ENCODE measurements around the gene NBEA.
"Not testable (repeated sequence)": the region's sequence is repeated elsewhere in the genome, so short reads cannot be mapped to it uniquely, and the experiment has no call there.

Gene NBEA

DNA sequence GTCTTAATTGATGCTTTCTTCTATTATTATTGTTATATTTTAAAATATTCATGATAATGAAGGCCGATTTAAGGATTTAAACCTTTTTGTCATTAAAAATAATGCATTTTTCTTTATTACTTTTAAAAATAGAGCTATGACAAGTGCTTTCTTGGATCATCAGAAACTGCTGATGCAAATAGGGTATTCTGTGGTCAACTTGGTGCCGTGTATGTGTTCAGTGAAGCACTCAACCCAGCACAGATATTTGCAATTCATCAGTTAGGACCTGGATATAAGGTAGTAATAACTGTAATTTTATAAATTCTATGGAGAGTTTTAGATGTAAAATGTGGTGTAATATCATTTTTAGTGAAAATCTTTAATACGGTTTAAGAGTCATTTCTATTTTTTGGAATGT lies 116.5 kb downstream of the NBEA start:
- not testable (repeated sequence) for DNase-seq (ENCODE audit: low spot score)

DNA sequence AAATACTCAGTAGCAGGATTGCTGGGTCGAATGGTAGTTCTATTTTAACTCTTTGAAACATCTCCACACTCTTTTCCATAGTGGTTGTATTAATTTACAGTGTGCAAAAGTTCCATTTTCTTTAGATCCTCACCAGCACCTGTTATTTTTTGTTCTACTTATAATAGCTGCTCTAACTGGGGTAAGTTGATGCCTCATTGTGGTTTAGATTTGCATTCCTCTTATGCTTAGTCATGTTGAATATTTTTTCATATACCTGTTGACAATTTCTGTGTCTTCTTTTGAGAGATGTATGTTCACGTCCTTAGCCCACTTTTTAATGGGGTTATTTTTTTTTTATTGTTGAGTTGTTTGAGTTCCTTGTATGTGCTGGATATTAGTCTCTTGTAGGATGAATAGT lies 144.6 kb downstream of the NBEA start:
- no peak for DNase-seq (ENCODE audit: low spot score)

DNA sequence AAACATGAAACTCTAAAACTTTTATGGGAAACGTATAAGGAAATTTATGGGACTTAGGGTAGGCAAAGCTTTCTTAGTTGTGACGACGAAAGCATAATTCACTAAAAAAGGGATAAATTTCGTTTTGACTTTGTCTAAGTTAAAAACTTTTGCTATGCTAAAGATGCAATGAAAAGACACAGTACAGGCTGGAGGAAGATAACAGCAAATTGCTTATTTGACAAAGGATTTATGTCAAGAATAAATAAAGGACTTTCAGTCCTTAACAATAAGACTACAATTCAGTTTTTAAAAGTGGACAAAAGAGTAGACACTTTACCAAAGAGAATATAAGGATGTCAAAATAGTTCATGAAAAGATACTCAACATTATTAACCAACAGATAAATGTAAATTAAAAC lies 150.2 kb downstream of the NBEA start:
- no peak for DNase-seq (ENCODE audit: low spot score)

DNA sequence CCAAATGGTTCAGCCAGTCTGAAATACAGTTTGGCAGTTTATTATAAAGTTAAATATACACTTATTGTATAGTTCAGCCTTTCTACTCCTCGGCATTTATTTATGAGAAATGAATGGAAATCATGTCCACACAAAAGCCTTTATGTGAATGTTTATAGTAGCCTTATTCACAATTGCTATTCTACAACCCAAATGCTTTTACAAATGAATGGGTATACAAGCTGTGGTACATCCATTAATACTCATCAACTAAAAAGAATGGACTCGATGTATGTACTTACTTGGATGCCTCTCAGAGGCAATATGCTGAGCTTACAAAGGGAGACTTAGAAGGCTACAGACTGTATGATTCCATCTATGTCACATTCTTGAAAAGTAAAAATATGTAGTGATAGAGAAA lies 150.7 kb downstream of the NBEA start:
- DNase-seq (ENCODE audit: low spot score): no peak

DNA sequence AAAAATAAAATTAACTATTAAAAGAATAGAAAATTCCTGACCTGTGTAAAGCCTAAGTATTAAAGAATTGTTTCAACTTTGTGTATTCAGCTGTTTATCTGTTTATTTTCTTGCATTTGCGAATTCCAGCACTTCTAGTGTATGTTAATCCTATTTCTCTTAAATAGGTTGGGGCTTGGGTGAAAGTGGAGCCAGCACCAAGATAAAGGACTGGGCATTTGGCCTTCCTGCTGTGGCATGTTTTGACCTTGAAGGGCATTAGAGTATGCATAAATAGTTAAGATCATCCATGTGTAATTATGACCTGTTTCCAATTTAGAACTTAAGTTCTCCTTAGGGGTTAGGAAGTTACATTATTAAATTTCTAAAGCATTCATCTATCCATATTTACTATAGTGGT lies 151.3 kb downstream of the NBEA start:
- no peak for DNase-seq (ENCODE audit: low spot score)

DNA sequence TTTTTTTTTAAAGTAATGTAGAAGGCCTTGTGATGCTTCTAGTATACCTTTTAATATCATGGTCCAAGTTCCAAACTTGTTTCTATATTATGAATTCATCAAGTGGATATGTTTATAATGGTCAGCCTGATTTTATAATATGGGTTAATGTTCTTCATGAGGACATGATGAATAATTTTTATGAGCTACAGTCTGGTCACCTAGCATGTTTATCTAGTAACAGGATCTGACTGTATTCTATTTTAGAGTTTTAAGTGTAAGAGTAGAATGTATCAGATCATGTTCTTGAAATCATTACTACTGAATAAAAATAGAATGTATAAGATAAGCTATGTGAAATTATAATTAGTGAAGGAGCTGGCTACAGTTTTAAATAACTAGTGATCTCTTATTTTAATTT lies 164.7 kb downstream of the NBEA start:
- not testable (repeated sequence) for DNase-seq (ENCODE audit: low spot score)

DNA sequence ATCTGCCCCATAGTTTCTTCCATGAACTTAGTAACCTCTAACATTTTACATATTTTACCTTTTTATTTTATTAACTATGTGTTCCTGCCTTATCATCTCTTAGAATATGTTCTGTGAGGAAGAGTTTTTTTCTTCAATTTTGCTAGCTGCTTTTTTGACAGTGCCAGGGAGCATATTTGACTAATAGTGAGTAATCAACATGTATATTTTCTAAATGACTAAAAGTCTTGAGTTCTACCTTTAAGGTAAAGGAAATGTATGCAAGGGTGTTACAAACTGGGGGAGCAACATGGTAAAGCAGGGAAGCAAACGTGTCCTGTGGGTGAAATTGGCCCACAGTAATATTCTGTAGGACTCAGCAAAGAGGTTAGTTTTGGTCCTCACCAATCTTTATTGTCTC lies 165.5 kb downstream of the NBEA start:
- DNase-seq (ENCODE audit: low spot score): no peak

DNA sequence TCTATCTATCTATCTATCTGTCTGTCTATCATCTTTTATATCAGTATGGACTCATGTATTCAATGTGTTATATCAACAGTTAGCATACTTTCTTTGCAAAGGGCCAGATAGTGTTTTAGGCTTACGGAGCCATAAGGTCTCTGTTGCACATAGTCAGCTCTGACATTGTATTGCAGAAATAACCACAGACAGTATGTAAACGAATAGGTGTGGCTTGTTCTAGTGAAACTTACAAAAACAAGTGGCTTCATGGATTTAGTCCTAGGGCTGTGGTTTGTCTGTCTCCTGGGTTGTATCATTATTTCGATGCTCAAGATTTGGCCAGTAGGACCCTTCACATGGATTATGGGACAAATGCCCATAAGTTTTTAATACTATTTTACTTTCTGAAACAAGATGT lies 171.5 kb downstream of the NBEA start:
- not testable (repeated sequence) for DNase-seq (ENCODE audit: low spot score)

DNA sequence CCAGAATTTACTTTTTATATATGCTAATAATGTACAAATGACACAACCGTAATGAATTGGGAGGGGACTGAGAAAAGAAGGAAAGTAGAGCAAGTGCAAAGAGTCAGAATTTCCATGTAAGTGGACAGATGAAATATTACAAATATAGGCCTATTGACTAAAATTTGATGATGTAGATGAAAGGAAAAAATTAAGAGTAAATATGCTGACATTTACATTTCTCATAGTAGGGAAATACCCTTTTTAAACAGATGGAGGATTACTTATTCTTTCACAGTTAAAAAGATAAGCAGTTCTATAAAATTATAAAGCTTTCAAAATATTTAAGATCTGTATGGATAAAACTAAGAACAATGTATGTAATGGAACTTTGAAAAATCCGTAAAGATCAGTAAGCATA lies 185.4 kb downstream of the NBEA start:
- no peak for DNase-seq (ENCODE audit: low spot score)

DNA sequence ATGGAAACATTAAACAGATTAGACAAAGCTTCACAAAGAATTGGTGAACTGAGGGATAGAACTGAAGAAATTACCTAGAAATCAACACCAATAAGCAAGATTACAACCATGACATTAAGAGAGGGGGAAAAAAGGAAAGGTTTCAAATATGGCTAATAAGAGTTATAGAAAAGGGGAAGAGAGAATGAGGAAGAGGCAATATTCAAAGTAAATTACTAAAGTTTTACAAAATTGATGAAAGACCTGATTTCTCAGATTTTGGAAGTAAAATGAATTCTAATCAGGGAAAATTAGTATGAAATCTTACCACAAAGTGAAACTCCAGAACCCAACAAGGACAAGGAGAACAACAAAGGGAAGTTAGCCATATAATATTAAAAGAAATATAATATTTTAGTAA lies 187.4 kb downstream of the NBEA start:
- DNase-seq (ENCODE audit: low spot score): no peak

DNA sequence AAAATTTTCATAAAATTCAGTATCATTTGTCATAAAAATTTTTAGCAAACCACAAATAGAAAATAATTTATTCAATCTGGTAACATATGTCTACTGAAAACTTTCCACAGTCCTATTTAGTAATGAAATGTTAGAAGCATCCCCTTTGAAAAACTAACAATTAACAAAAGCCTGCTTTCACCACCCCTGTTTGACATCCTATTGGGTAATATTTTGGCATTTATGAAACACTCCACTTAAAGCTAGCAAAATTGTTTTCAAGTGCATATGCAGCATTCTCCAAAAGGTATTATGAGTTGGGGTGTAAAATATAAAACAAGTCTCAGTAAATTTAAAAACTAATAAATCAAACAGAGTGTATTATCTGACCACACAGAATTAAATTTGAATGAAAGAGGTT lies 189.4 kb downstream of the NBEA start:
- DNase-seq (ENCODE audit: low spot score): no peak

DNA sequence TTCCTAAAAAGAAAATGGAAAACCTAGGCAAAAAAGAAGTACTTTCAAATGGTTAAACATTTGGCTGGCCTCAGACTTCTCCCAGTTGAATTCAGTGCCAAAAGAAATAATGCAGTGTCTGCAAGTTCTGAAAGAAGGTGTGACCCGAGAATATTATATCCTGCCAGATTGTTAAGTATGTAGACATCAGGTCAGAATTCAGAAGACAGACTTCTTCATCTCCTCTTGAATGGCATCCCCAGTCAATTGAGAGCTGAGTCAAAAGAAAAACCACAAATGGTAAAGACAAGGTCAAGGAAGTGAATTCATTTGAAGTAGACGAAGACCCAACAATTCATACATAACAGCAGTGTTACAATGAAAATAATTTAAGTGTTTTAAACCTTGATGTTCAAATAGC lies 194.5 kb downstream of the NBEA start:
- no peak for DNase-seq (ENCODE audit: low spot score)

DNA sequence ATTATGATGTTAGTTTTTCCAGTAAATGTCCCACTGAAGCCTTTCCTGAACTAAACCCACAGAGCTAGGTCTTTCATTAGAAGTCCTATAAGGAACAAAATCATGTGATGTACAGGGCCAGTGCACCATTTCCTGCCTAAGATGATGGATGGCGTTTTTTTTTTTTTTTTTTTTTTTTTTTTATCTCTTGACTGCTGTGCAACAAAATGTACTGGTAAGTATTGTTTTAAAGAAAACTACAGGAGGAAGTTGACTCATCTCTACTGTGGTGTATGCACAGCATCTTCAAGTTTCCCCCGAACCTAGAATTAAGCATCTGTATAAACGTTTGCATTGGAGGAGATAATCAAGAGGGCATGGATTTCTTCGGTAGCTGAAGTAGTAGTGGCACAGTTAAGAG lies 197.5 kb downstream of the NBEA start:
- DNase-seq (ENCODE audit: low spot score): no peak

DNA sequence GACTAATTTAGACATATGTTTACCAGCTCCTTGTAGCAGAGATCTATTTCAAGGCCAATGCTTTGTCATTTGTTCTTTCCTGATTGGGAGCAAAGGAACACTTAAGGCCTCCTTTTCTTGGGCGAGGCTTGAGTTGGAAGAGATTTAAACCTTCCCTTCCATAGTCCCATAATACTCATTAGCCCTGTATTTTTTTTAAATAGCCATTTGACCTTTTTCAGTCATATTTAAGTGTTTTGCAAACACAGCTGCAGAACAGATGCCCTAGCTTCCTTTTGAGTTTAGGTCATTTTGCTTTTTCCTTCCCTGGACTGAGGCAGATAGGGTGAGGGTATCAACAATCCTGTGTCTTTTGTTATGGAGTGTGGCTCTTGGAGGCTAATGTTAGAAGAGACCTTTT lies 198.3 kb downstream of the NBEA start:
- DNase-seq (ENCODE audit: low spot score): no peak

DNA sequence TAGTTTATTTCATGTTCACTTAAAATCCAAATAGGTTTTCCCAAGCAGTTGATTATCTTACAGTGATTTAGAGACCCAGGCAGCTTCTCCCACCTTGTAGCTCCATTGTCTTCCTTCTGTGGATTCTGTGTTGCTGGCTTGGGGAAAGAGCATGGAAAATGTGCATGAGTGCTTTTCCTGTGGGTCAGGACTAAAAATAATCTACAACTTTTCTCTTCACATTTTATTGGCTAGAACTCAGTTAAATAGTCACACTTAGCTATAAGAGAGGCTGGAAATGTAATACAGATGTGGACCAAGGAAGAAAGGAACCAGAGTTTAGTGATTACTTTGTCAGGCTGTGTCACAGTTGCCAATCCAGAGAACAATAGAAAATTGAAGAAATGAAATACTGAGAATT lies 198.8 kb downstream of the NBEA start:
- no peak for DNase-seq (ENCODE audit: low spot score)

DNA sequence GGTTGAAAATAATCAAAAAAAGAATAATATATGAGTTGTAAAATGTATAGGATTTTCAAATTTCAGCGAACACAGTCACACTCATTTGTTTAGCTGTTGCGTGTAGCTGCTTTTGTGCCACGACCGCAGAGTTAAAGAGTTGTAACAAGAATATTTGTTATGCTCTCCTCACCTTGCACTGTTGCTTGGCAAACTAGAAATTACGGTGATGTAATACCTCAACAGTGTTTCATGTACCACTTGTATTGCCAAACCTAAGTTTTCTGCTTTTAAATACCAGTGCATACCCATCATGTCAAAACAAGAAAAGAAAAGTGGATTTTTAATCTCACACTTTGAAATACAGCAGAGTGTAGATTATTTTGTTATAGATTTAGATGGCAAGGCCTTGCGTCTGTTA lies 201.1 kb downstream of the NBEA start:
- DNase-seq (ENCODE audit: low spot score): no peak

DNA sequence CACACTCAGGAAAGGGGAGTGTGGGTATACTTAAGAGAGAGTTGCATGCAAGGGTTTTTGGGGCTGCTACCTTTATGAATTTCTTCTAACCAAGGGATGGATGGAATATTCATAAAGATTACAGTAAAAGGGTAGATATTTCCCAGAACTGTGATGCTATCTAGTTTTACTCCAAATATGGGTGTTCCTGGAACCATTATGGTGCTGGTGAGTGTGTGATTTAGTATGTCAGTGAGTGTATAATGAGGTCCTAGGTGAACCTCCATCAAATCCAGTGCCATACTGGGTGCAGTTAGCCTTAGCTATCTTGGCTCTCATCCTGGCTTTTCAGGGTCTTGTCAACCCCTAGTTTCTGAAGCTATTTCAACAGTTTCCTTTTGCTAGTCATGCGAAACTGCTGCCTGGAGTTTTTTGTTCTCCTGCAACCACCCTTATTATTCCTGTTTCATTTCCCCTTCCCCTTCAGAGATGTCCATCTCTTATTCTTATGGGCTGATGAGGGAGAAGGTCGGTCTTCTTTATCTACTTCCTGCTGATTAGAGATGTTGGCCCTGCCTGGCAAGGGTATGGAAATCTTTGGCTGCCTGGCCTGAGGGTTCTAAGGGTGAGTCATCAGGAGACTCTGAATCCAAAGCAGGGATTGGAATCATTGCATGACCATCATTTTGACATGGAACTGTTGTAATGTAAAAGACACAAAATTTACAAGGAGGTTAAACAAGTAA lies 202.3 kb downstream of the NBEA start:
- DNase-seq (ENCODE audit: low spot score): no peak

DNA sequence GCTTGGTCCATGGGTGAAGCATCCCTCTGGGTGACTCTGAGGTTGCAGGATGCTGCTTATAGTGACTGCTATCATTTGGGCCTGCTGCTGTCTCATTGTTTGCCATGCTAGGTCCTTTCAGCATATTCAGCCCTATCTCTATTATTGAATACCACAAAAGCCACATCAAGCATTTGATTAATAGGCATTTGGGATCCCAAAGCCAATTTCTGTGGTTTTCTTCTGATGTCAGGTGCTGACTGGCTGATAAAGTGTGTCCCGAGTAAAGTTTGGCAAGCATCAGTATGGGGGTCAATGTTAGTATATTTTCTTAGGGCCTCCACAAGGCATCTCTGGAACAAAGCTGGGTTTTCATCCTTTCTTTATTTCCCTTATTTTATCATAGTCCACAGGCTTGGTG lies 204.6 kb downstream of the NBEA start:
- DNase-seq (ENCODE audit: low spot score): no peak

DNA sequence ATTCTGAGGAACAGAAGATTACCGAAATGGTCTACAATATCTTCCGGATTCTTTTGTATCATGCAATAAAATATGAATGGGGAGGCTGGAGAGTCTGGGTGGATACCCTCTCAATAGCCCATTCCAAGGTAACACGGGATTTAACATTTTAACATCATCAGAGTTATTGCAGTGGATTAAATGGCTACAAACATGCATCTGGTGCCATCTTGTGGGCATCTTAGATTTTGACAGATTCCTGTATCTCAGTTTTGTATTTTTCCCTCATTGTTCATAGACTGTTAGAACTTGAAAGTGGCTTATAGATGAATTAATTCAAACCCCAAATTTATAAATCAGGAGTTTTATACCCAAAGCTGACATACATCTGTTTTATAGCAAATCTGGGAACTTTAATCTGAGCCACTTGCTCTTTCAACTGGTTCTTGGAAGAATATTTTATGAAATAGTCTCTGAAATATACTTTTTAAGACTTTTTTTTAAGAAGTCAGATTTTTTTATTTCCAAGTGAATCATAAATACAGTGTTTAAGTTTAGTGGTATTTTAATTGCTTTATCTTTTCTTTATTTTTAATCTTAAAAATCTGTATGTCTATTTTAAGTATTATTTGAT lies 215.2 kb downstream of the NBEA start:
- DNase-seq (ENCODE audit: low spot score): no peak

DNA sequence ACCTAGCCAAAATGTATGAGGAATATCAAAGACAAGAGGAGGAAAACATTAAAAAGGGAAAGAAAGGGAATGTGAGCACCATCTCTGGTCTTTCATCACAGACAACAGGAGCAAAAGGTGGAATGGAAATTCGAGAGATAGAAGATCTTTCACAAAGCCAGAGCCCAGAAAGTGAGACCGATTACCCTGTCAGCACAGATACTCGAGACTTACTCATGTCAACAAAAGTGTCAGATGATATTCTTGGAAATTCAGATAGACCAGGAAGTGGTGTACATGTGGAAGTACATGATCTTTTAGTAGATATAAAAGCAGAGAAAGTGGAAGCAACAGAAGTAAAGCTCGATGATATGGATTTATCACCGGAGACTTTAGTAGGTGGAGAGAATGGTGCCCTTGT lies 217.0 kb downstream of the NBEA start:
- DNase-seq (ENCODE audit: low spot score): no peak

DNA sequence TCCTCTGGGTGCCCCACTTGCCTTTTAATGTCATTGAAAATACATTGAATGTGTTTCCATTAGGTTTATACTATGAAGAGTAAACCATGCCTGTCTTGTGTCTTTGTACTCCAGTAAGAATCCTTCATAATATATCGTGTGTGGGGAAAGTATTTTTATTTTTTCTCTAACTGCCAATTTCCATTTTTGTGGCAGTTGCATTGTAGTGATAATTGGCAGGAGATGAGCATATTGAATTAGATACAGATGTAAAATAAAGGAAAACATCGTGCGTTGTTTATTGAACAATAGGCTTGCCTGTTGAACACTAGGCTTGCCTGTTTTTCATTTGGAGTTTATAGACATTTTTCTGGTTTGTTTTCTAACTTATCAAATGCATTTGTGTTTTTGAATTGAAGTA lies 218.8 kb downstream of the NBEA start:
- no peak for DNase-seq (ENCODE audit: low spot score)

DNA sequence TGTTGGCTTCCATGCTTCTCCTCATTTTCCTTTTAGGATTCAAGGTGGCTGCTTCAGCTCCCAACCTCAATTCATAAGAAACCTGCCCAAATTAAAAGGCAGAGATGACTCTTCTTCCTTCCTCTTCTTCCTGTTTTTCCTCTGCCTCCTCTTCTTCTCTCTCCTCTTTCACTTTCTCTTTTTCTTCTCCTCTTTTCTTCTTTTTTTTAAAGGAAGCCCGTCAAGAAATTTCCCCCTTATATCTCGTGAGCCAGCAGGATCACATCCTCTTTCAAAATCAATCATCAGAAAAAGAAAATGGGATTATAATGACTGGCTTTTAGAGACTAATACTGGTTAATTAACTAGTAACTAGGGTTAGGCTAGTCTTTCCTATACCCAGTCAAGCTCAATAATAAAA lies 220.3 kb downstream of the NBEA start:
- no peak for DNase-seq (ENCODE audit: low spot score)

DNA sequence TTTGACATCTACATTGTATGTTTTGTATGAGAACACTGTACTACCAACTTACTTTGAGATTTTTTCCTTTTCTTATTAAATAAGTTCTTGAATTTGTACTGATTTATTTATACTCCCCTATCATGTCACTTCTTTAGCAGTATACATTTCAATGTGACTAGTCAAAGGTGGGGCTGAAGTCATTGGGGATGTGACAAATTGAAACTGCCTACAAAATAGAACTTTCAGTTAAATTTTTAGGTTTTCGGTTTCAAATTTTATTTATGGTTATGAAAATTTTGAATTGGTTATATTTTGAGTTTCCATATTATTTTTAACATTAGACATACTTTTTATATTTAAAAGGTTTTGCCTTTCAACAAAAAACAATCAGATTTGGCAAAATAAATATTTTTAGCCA lies 221.6 kb downstream of the NBEA start:
- DNase-seq (ENCODE audit: low spot score): no peak

DNA sequence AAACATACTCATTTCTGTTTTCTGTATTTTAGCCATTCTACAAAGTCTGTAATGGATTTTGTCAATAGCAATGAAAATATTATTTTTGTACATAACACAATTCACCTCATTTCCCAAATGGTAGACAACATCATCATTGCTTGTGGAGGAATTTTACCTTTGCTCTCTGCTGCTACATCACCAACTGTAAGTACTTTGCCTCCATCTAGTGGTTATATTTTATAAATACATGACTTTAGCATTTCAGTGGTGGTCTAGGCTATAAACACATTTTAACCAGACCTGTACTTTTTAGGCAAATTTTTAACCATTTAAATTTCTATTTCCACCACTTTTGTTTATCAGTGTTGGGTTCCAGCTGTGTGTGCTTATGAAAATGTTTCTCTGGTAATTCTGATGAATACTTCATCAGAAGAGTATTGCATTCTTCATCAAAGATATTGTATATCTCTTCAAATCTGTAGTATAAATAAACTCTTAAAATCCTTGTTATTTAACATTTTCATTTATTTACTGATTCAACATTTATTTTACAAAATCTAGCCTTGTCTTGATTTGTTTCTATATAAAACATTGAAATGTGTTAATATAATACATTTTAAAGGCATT lies 222.4 kb downstream of the NBEA start:
- no peak for DNase-seq (ENCODE audit: low spot score)

Measured in ecto neural progenitor cell (in vitro differentiated cells).